HepG2 (cell line): ENCODE data around the gene CMTM3. TPM values are rescaled to one million over a fixed set of nuclear protein-coding genes. Genes with fewer than 3 reads are reported as not detected.

ENCODE experiments used
- AHDC1 ChIP-seq: sonication (generic); formaldehyde crosslinking; IDR thresholded peaks from 2 replicates; pipeline ENCODE4 v1.5.1; 2020; ENCODE audit warnings: mild to moderate bottlenecking, missing genetic modification reagents, borderline replicate concordance
- AKAP8 ChIP-seq: sonication (generic); formaldehyde crosslinking; IDR thresholded peaks from 2 replicates; pipeline ENCODE4 v1.5.1; 2020; ENCODE audit warnings: mild to moderate bottlenecking, missing genetic modification reagents
- ELK4 ChIP-seq: sonication (generic); formaldehyde crosslinking; IDR thresholded peaks from 2 replicates; pipeline ENCODE4 v1.9.0; 2021; ENCODE audit warnings: missing genetic modification reagents, borderline replicate concordance
- FOXM1 ChIP-seq: sonication (generic); formaldehyde crosslinking; IDR thresholded peaks from 2 replicates; pipeline ENCODE4 v1.5.0; 2020; ENCODE audit warnings: missing genetic modification reagents
- GZF1 ChIP-seq: sonication (generic); formaldehyde crosslinking; IDR thresholded peaks from 2 replicates; pipeline ENCODE4 v1.5.1; 2020; ENCODE audit warnings: mild to moderate bottlenecking, missing genetic modification reagents
- HOXA9 ChIP-seq: sonication (generic); formaldehyde crosslinking; IDR thresholded peaks from 2 replicates; pipeline ENCODE4 v1.8.1; 2022; ENCODE audit warnings: missing genetic modification reagents, mild to moderate bottlenecking, moderate library complexity, borderline replicate concordance
- SMARCE1 ChIP-seq: fragments of 450-650 bp; IDR thresholded peaks from 2 replicates; pipeline ENCODE4 v1.6.1; 2017; ENCODE audit warnings: borderline replicate concordance
- SNAPC4 ChIP-seq: sonication (generic); formaldehyde crosslinking; IDR thresholded peaks from 2 replicates; pipeline ENCODE4 v1.4.0; 2020; ENCODE audit warnings: mild to moderate bottlenecking, missing genetic modification reagents
- ZEB1 ChIP-seq: IDR thresholded peaks from 2 replicates; pipeline ENCODE4 v1.6.1; 2012; ENCODE audit warnings: mild to moderate bottlenecking, low read depth, inconsistent platforms; ENCODE audit not compliant: insufficient replicate concordance
- ZFP36L2 ChIP-seq: sonication (generic); formaldehyde crosslinking; IDR thresholded peaks from 2 replicates; pipeline ENCODE4 v1.4.0; 2020; ENCODE audit warnings: missing genetic modification reagents
- polyA plus RNA-seq, 8 experiments: library from polyadenylated mRNA; depleted of rRNA in 3 of 8; stranded (reverse) in 7 of 8; unstranded in 1 of 8; fragments of >200 nt; fragmentation: Illumina TruSeq in 4 of 8; extraction: Trizol in 4 of 8; gene quantifications; 2 replicates each; pipeline versions ENCODE4 v1.2.1 to v1.2.3, GENCODE V29; 2011 to 2016; ENCODE audit warnings: low read depth in 4 of 8, missing spikeins in 1 of 8, mixed read lengths in 1 of 8; ENCODE audit not compliant: insufficient read depth in 1 of 8
- total RNA-seq, 5 experiments: library from RNA; depleted of rRNA; stranded (reverse); fragments of >200 nt; fragmentation: Illumina TruSeq; extraction: Trizol; gene quantifications; 2 replicates each; pipeline ENCODE4 v1.2.3, GENCODE V29; 2016; ENCODE audit warnings: low read depth in 1 of 5
- TF ChIP-seq, protein P1 (sequence below): sonication (generic); formaldehyde crosslinking; IDR thresholded peaks from 2 replicates; pipeline ENCODE4 v1.8.0; 2022; ENCODE audit warnings: missing genetic modification reagents, mild to moderate bottlenecking, borderline replicate concordance
- TF ChIP-seq, protein P2 (sequence below): sonication (generic); formaldehyde crosslinking; IDR thresholded peaks from 2 replicates; pipeline ENCODE4 v1.4.0; 2020; ENCODE audit warnings: missing genetic modification reagents, borderline replicate concordance

CMTM3 gene
- total and polyA plus RNA-seq, 2 of the 13 experiments (the other 11 are each of a cell fraction or from before 2014, with no cell fraction given) = 29.2 to 48.7 TPM

DNA sequence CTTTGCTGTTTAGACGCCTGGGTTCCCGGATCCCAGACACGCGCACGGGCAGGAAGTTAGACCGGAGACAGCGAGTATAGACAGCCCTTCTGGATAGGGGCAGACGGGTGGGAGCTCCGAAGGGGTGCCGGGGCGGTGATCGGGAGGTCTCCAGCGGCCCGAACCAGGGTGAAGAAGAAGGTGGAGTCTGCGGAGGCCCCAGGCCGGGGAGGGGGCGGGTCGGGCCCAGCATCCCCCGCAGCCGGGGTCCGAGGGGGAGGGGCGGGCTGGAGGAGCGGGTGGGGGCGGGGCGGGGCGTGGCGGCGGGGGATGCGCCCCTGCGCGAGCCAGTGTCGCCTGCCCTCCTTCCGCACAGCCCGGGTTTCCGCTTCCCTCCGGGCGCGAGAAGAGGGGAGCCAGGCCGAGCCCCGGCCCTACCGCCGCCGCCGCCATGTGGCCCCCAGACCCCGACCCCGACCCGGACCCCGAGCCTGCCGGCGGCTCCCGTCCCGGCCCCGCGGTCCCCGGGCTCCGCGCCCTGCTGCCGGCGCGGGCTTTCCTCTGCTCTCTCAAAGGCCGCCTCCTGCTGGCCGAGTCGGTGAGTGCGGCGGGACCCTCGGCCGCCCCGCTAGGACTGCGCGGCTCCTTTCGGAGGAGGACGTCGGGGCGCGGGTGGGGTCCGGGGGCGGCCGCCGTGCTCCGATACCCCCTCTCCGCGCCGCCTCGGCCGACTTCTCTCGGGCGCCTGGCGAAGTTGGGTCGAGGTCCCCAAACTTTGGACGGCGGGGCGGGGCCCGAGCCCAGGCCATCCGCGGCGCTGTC is at the start of gene CMTM3 (continued):
- TF ChIP-seq ELK4 (CRISPR knock-in tag) (no peak), FOXM1 (no peak), GZF1 (no peak), SNAPC4 (no peak), HOXA9 (CRISPR knock-in tag) (no peak), AKAP8 (CRISPR knock-in tag) (0 out of 2 replicates have a peak, but pooled peaks have one; percentile 15), ZFP36L2 (no peak), SMARCE1 (no peak), AHDC1 (no peak), ZEB1 (no peak)
- TF ChIP-seq, protein P1, sequence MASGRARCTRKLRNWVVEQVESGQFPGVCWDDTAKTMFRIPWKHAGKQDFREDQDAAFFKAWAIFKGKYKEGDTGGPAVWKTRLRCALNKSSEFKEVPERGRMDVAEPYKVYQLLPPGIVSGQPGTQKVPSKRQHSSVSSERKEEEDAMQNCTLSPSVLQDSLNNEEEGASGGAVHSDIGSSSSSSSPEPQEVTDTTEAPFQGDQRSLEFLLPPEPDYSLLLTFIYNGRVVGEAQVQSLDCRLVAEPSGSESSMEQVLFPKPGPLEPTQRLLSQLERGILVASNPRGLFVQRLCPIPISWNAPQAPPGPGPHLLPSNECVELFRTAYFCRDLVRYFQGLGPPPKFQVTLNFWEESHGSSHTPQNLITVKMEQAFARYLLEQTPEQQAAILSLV (CRISPR knock-in tag) = no peak; the same call in 1 of the 2 replicates
- TF ChIP-seq, protein P2, sequence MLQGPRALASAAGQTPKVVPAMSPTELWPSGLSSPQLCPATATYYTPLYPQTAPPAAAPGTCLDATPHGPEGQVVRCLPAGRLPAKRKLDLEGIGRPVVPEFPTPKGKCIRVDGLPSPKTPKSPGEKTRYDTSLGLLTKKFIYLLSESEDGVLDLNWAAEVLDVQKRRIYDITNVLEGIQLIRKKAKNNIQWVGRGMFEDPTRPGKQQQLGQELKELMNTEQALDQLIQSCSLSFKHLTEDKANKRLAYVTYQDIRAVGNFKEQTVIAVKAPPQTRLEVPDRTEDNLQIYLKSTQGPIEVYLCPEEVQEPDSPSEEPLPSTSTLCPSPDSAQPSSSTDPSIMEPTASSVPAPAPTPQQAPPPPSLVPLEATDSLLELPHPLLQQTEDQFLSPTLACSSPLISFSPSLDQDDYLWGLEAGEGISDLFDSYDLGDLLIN (CRISPR knock-in tag) = no peak
